ENCODE data around the gene GNPTG. TPM values are rescaled to one million over a fixed set of nuclear protein-coding genes. Genes with fewer than 3 reads are reported as not detected.
A peak's percentile ranks its signal among the peaks of the same experiment; 100 is the strongest.

Gene GNPTG
- total and polyA plus RNA-seq, 2 donors from 2014 or later = 88.7 to 138 TPM

GRCh38 chr16:1310832-1311200 lies 40.9 kb upstream of the GNPTG start:
- Histone ChIP-seq H3K27ac (ENCODE audit: low read depth in 2 of 2, low read length in 2 of 2) (peak overlapping the region; percentile 8 to 41), H3K9me3 (ENCODE audit: control insufficient read depth in 2 of 3, insufficient read depth in 1 of 3, low read length in 3 of 3) (no peaks in the 10 kb centered on the region), H3K36me3 (ENCODE audit: control insufficient read depth in 2 of 3, insufficient read depth in 3 of 3, low read length in 3 of 3) (peaks cover 0 to 9% (median 6%) of the 10 kb centered on the region in 3 donors), H3K4me1 (ENCODE audit: control insufficient read depth in 2 of 3, insufficient read depth in 2 of 3, low read depth in 1 of 3, low read length in 3 of 3) (peaks cover 0 to 29% (median 10%) of the 10 kb centered on the region in 3 donors), H3K27me3 (ENCODE audit: control insufficient read depth, insufficient read depth, low read length) (no peaks in the 10 kb centered on the region), H3K4me3 (ENCODE audit: low read length in 3 of 3) (peak overlapping the region; percentile 70 to 98 (median 79)), H3K9ac (ENCODE audit: low read length in 3 of 3) (peak overlapping the region; percentile 53 to 80 (median 76))
- intact Hi-C loops (cut with DNase I) = no loop called here
- no peak for TF ChIP-seq CTCF (IDR thresholded peaks at IDR 0.05; ENCODE audit: borderline replicate concordance, extremely low read depth, insufficient read depth)
- DNase-seq (no peak), FAIRE-seq (no peak)

- Histone ChIP-seq H3K27ac (ENCODE audit: low read depth in 2 of 2, low read length in 2 of 2) (peak overlapping the region; percentile 16 to 41), H3K9ac (ENCODE audit: low read length in 3 of 3) (peak overlapping the region; percentile 53 to 80 (median 76)), H3K27me3 (ENCODE audit: control insufficient read depth, insufficient read depth, low read length) (no peaks in the 10 kb centered on the region), H3K4me1 (ENCODE audit: control insufficient read depth in 2 of 3, insufficient read depth in 2 of 3, low read depth in 1 of 3, low read length in 3 of 3) (peaks cover 0 to 29% (median 10%) of the 10 kb centered on the region in 3 donors), H3K9me3 (ENCODE audit: control insufficient read depth in 2 of 3, insufficient read depth in 1 of 3, low read length in 3 of 3) (no peaks in the 10 kb centered on the region), H3K4me3 (ENCODE audit: low read length in 3 of 3) (peak overlapping the region; percentile 70 to 98 (median 79)), H3K36me3 (ENCODE audit: control insufficient read depth in 2 of 3, insufficient read depth in 3 of 3, low read length in 3 of 3) (peaks cover 0 to 13% (median 10%) of the 10 kb centered on the region in 3 donors)
- TF ChIP-seq CTCF (IDR thresholded peaks at IDR 0.05; ENCODE audit: borderline replicate concordance, extremely low read depth, insufficient read depth) = no peak
- FAIRE-seq (no peak), DNase-seq (no peak)
- intact Hi-C loops (cut with DNase I) = no loop called here
Observed at GRCh38 chr16:1311212-1311737, 40.5 kb upstream of the GNPTG start.

GRCh38 chr16:1311738-1312466 lies 39.8 kb upstream of the GNPTG start:
- intact Hi-C loops (cut with DNase I) = no loop called here
- Histone ChIP-seq H3K4me1 (ENCODE audit: control insufficient read depth in 2 of 3, insufficient read depth in 2 of 3, low read depth in 1 of 3, low read length in 3 of 3) (peaks cover 0 to 29% (median 10%) of the 10 kb centered on the region in 3 donors), H3K9ac (ENCODE audit: low read length in 3 of 3) (peak overlapping the region in 1 of 3 donors; percentile 53), H3K9me3 (ENCODE audit: control insufficient read depth in 2 of 3, insufficient read depth in 1 of 3, low read length in 3 of 3) (no peaks in the 10 kb centered on the region), H3K27ac (ENCODE audit: low read depth in 2 of 2, low read length in 2 of 2) (peak overlapping the region; percentile 32 to 41), H3K4me3 (ENCODE audit: low read length in 3 of 3) (peak overlapping the region in 2 of 3 donors; percentile 70 to 79), H3K27me3 (ENCODE audit: control insufficient read depth, insufficient read depth, low read length) (no peaks in the 10 kb centered on the region), H3K36me3 (ENCODE audit: control insufficient read depth in 2 of 3, insufficient read depth in 3 of 3, low read length in 3 of 3) (peaks cover 3 to 17% (median 11%) of the 10 kb centered on the region in 3 donors)
- peak in 1 of 5 donors; percentile 82 for DNase-seq
- no peak for FAIRE-seq
- no peak for TF ChIP-seq CTCF (IDR thresholded peaks at IDR 0.05; ENCODE audit: borderline replicate concordance, extremely low read depth, insufficient read depth)
